Progenitor cell of endocrine pancreas (in vitro differentiated cells): ENCODE measurements around the gene MBLAC1. TPM values are rescaled to one million over a fixed set of nuclear protein-coding genes. Genes with fewer than 3 reads are reported as not detected.

Source experiments
- DNase-seq: peaks from one replicate; pipeline ENCODE4 v3.0.0; 2021; ENCODE audit warnings: low spot score; ENCODE audit not compliant: unreplicated experiment
- H3K27ac Mint-ChIP-seq: 2 replicates; pipeline ENCODE4 v1.8.0; 2021; ENCODE audit warnings: mild to moderate bottlenecking, moderate library complexity, mixed read lengths
- H3K27me3 Mint-ChIP-seq: 2 replicates; pipeline ENCODE4 v1.8.0; 2021; ENCODE audit warnings: mixed read lengths
- H3K36me3 Mint-ChIP-seq: 2 replicates; pipeline ENCODE4 v1.8.0; 2022; ENCODE audit warnings: mixed read lengths; ENCODE audit not compliant: insufficient read depth
- H3K4me1 Mint-ChIP-seq: 2 replicates; pipeline ENCODE4 v1.8.0; 2021; ENCODE audit warnings: low read depth, mixed read lengths
- H3K4me3 Mint-ChIP-seq: 2 replicates; pipeline ENCODE4 v1.8.0; 2021; ENCODE audit warnings: low read depth, mild to moderate bottlenecking, moderate library complexity, mixed read lengths
- H3K9me3 Mint-ChIP-seq: 2 replicates; pipeline ENCODE4 v1.8.0; 2021; ENCODE audit warnings: low read depth, mixed read lengths
- CTCF ChIP-seq: fragments of 200-600 bp; sonication (generic); IDR thresholded peaks from one replicate; pipeline ENCODE4 v1.5.0; 2021; ENCODE audit warnings: antibody characterized with exemption, mild to moderate bottlenecking; ENCODE audit not compliant: unreplicated experiment
- total RNA-seq: library from RNA; stranded (reverse); gene quantifications from 2 replicates; pipeline ENCODE4 v1.2.1, GENCODE V29; 2021

The MBLAC1 gene
- total RNA-seq, 1 donor from 2014 or later = 1.6 TPM

DNA sequence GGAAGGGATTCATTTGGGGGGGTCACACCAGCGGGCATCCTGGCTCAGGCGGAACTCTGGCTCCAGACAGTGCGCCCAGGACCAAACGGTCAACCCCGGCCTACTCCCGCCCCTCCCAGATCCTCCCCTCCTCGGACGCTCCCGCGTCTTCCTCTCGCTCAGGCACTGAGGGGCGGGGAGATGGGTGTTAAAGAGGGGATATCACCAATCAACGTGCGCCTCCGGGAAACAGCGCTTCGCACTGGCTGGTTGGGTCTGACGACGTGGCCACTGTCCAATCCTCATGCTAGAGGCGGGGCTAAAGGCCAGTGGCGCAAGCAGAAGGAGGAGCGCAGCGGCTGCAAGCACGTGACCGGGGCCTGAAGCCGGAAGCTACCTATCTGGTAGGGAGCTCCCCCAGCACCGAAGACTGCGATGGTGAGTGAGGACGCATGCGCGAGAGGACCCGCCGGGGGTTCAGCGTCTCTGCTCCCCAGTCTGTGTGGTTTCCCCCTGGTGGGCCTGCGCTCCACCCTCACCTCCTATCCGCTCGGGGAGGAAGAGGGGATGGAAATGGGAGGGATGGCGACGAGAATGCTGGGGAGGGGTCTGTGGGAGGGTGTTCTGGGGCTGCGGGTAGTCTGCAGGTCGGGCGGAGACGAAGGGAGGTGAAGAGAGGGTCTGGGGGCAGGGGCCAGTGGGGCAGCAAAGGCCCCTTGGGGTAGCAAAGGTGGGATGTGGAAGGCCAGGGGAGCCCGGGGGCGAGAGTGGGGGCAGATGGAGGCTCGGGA lies 22.0 kb downstream of the MBLAC1 start, which contains the start of gene LAMTOR4:
LAMTOR4 (plus strand) TSS at position 360 of the 770 bp plus-strand sequence; CDS start at position 415, 55 bp downstream.
- H3K36me3 Mint-ChIP-seq = peaks cover 9% of the 10 kb centered on the region
- peak within 1 kb of the TSS; percentile 99 for H3K4me3 Mint-ChIP-seq
- H3K27me3 Mint-ChIP-seq = no peaks in the 10 kb centered on the region
- DNase-seq = peak; percentile 95
- H3K9me3 Mint-ChIP-seq = no peaks in the 10 kb centered on the region
- H3K27ac Mint-ChIP-seq = peak within 1 kb of the TSS; percentile 93
- TF ChIP-seq CTCF = peak; percentile 18
- peaks cover 11% of the 10 kb centered on the region for H3K4me1 Mint-ChIP-seq

DNA sequence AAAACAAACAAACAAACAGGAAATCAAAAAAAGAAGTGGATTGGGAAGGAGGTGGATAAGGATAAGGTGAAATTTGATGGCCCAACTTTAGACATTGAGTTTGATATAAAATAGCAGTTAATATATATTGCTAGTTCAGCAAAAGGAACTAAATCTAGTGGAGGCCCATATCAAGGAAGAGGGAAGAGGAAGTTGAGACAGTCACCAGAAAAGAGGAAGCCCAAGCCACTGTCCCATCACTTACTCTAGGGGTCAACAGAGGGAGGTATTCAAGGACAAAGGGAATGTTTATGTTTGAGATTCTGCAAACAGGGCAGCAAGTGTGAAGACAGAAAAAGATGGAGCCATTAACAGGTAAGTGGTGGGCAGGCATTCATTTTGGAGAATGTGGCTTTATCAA lies 25.6 kb downstream of the MBLAC1 start:
- no peak for TF ChIP-seq CTCF
- Mint-ChIP-seq H3K4me1 (peaks cover 13% of the 10 kb centered on the region), H3K9me3 (no peaks in the 10 kb centered on the region), H3K27me3 (no peaks in the 10 kb centered on the region), H3K36me3 (peaks cover 15% of the 10 kb centered on the region), H3K27ac (peak overlapping the region; percentile 41), H3K4me3 (no peak overlapping the region)
- no peak for DNase-seq

- TF ChIP-seq CTCF = no peak
- H3K27me3 Mint-ChIP-seq = no peaks in the 10 kb centered on the region
- no peak overlapping the region for H3K4me3 Mint-ChIP-seq
- no peaks in the 10 kb centered on the region for H3K9me3 Mint-ChIP-seq
- no peak overlapping the region for H3K27ac Mint-ChIP-seq
- H3K36me3 Mint-ChIP-seq = peaks cover 15% of the 10 kb centered on the region
- no peak for DNase-seq
- H3K4me1 Mint-ChIP-seq = peaks cover 17% of the 10 kb centered on the region
These were observed 26.3 kb downstream of the MBLAC1 start for GRCh38 chr7:100152937-100153666.

GRCh38 chr7:100153708-100154535 lies 27.2 kb downstream of the MBLAC1 start:
- Mint-ChIP-seq H3K4me1 (peaks cover 12% of the 10 kb centered on the region), H3K36me3 (peaks cover 15% of the 10 kb centered on the region), H3K27ac (no peak overlapping the region), H3K27me3 (no peaks in the 10 kb centered on the region), H3K9me3 (no peaks in the 10 kb centered on the region), H3K4me3 (no peak overlapping the region)
- no peak for TF ChIP-seq CTCF
- DNase-seq = no peak
